ENCODE data around the gene DHRS13.
A peak's percentile ranks its signal among the peaks of the same experiment; 100 is the strongest.
"Not testable (repeated sequence)": the region's sequence is repeated elsewhere in the genome, so short reads cannot be mapped to it uniquely, and the experiment has no call there.

The DHRS13 gene

DNA sequence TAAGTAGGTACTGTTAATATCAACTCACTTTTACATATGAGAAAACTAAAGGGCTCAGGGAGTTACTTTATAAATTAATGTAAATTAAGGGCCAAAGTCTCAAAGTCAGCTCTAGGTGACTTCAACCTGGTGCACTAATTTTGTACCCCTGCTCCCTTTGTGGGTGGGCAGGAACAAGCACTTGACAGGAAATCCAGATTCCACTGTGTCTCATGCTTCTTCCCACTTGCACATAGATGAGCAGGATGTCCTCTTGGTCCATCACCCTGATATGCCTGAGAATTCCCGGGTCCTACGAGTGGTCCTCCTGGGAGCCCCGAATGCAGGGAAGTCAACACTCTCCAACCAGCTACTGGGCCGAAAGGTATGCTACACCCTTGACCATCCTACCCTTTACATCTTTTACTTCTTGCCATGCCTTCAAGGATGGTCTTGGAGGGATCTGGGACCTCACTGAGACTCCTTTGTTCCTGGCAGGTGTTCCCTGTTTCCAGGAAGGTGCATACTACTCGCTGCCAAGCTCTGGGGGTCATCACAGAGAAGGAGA lies 46.8 kb downstream of the DHRS13 start:
- Histone ChIP-seq H3K9ac (ENCODE audit: low read length in 2 of 2) (no peak overlapping the region), H3K9me3 (ENCODE audit: control insufficient read depth in 2 of 2, low read length in 2 of 2) (no peaks in the 10 kb centered on the region), H3K4me3 (ENCODE audit: low read length in 2 of 2) (no peak overlapping the region), H3K4me1 (ENCODE audit: control insufficient read depth, insufficient read depth, low read length) (peaks cover 9% of the 10 kb centered on the region), H3K27me3 (ENCODE audit: control insufficient read depth in 1 of 2, insufficient read depth in 2 of 2, low read length in 2 of 2) (no peaks in the 10 kb centered on the region), H3K36me3 (ENCODE audit: control insufficient read depth in 2 of 2, insufficient read depth in 2 of 2, low read length in 2 of 2) (peaks cover 20 to 28% of the 10 kb centered on the region in 2 donors), H3K27ac (ENCODE audit: low read length) (no peak overlapping the region)

GRCh38 chr17:28855336-28855679 lies 47.6 kb downstream of the DHRS13 start:
- Histone ChIP-seq H3K4me1 (ENCODE audit: control insufficient read depth, insufficient read depth, low read length) (peaks cover 9% of the 10 kb centered on the region), H3K4me3 (ENCODE audit: low read length in 2 of 2) (peak overlapping the region; percentile 82 to 95), H3K27ac (ENCODE audit: low read length) (peak overlapping the region; percentile 80), H3K9ac (ENCODE audit: low read length in 2 of 2) (peak overlapping the region; percentile 73 to 96), H3K27me3 (ENCODE audit: control insufficient read depth in 1 of 2, insufficient read depth in 2 of 2, low read length in 2 of 2) (no peaks in the 10 kb centered on the region), H3K36me3 (ENCODE audit: control insufficient read depth in 2 of 2, insufficient read depth in 2 of 2, low read length in 2 of 2) (peaks cover 15 to 23% of the 10 kb centered on the region in 2 donors), H3K9me3 (ENCODE audit: control insufficient read depth in 2 of 2, low read length in 2 of 2) (no peaks in the 10 kb centered on the region)

GRCh38 chr17:28854457-28855335 lies 48.2 kb downstream of the DHRS13 start, which contains the start of gene ERAL1:
ERAL1 (plus strand) TSS chr17:28855016; CDS start chr17:28855035, 19 bp downstream.
- peaks cover 13 to 22% of the 10 kb centered on the region in 2 donors for H3K36me3 ChIP-seq (ENCODE audit: control insufficient read depth in 2 of 2, insufficient read depth in 2 of 2, low read length in 2 of 2)
- H3K9ac ChIP-seq (ENCODE audit: low read length in 2 of 2) = peak within 1 kb of the TSS; percentile 73 to 96
- peak within 1 kb of the TSS; percentile 80 for H3K27ac ChIP-seq (ENCODE audit: low read length)
- H3K4me3 ChIP-seq (ENCODE audit: low read length in 2 of 2) = peak within 1 kb of the TSS; percentile 82 to 95
- H3K4me1 ChIP-seq (ENCODE audit: control insufficient read depth, insufficient read depth, low read length) = peaks cover 9% of the 10 kb centered on the region
- no peaks in the 10 kb centered on the region for H3K9me3 ChIP-seq (ENCODE audit: control insufficient read depth in 2 of 2, low read length in 2 of 2)
- no peaks in the 10 kb centered on the region for H3K27me3 ChIP-seq (ENCODE audit: control insufficient read depth in 1 of 2, insufficient read depth in 2 of 2, low read length in 2 of 2)

GRCh38 chr17:28853295-28853694 lies 49.6 kb downstream of the DHRS13 start:
- no peak overlapping the region for H3K27ac ChIP-seq (ENCODE audit: low read length)
- H3K27me3 ChIP-seq (ENCODE audit: control insufficient read depth in 1 of 2, insufficient read depth in 2 of 2, low read length in 2 of 2) = no peaks in the 10 kb centered on the region
- no peak overlapping the region for H3K9ac ChIP-seq (ENCODE audit: low read length in 2 of 2)
- H3K4me1 ChIP-seq (ENCODE audit: control insufficient read depth, insufficient read depth, low read length) = peaks cover 9% of the 10 kb centered on the region
- no peak overlapping the region for H3K4me3 ChIP-seq (ENCODE audit: low read length in 2 of 2)
- peaks cover 6 to 11% of the 10 kb centered on the region in 2 donors for H3K36me3 ChIP-seq (ENCODE audit: control insufficient read depth in 2 of 2, insufficient read depth in 2 of 2, low read length in 2 of 2)
- no peaks in the 10 kb centered on the region for H3K9me3 ChIP-seq (ENCODE audit: control insufficient read depth in 2 of 2, low read length in 2 of 2)

GRCh38 chr17:28849281-28849680 lies 53.6 kb downstream of the DHRS13 start:
- no peak overlapping the region for H3K27ac ChIP-seq (ENCODE audit: low read length)
- no peak overlapping the region for H3K4me3 ChIP-seq (ENCODE audit: low read length in 2 of 2)
- no peaks in the 10 kb centered on the region for H3K27me3 ChIP-seq (ENCODE audit: control insufficient read depth in 1 of 2, insufficient read depth in 2 of 2, low read length in 2 of 2)
- H3K9me3 ChIP-seq (ENCODE audit: control insufficient read depth in 2 of 2, low read length in 2 of 2) = no peaks in the 10 kb centered on the region
- H3K9ac ChIP-seq (ENCODE audit: low read length in 2 of 2) = no peak overlapping the region
- H3K36me3 ChIP-seq (ENCODE audit: control insufficient read depth in 2 of 2, insufficient read depth in 2 of 2, low read length in 2 of 2) = no peaks in the 10 kb centered on the region
- peaks cover 3% of the 10 kb centered on the region for H3K4me1 ChIP-seq (ENCODE audit: control insufficient read depth, insufficient read depth, low read length)

DNA sequence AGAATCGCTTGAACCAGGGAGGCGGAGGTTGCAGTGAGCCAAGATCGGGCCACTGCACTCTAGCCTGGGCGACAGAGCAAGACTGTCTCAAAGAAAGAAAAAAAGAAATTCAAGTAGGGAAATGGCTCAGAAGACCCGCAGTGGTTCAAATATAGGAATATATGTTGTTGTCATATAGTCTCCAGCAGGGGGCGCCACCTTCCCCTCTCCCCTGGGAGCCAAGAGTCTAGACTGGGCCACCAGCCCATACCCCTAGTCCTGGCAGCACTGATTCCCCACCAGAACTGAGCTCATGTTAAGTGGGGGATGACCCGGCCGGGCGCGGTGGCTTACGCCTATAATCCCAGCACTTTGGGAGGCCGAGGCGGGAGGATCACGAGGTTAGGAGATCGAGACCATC lies 54.2 kb downstream of the DHRS13 start:
- H3K9ac ChIP-seq (ENCODE audit: low read length in 2 of 2); H3K36me3 ChIP-seq (ENCODE audit: control insufficient read depth in 2 of 2, insufficient read depth in 2 of 2, low read length in 2 of 2); H3K27me3 ChIP-seq (ENCODE audit: control insufficient read depth in 1 of 2, insufficient read depth in 2 of 2, low read length in 2 of 2): not testable (repeated sequence)

More for the DNA sequence above, 54.2 kb downstream of the DHRS13 start:
- H3K9me3 ChIP-seq (ENCODE audit: control insufficient read depth in 2 of 2, low read length in 2 of 2); H3K27ac ChIP-seq (ENCODE audit: low read length); H3K4me1 ChIP-seq (ENCODE audit: control insufficient read depth, insufficient read depth, low read length); H3K4me3 ChIP-seq (ENCODE audit: low read length in 2 of 2): not testable (repeated sequence)

Measured in stomach smooth muscle (tissue), 2 donors.